ENCODE results near the gene ZNF71.

GRCh38 chr19:56562766-56563165 is 32.3 kb upstream of the ZNF71 start:
- no peak for TF ChIP-seq CTCF (IDR thresholded peaks at IDR 0.05; ENCODE audit: extremely low read depth in 1 of 2, insufficient read depth in 1 of 2, low read depth in 1 of 2, low read length in 2 of 2)
- no peak for TF ChIP-seq MYC (IDR thresholded peaks at IDR 0.05; ENCODE audit: low read depth, low read length)
- no peak for TF ChIP-seq POLR2A (IDR thresholded peaks at IDR 0.05; ENCODE audit: low read depth, low read length)
- no peak for TF ChIP-seq MAX (IDR thresholded peaks at IDR 0.05; ENCODE audit: insufficient read depth, insufficient read length)
- no peak for TF ChIP-seq EZH2 (IDR thresholded peaks at IDR 0.05; ENCODE audit: borderline replicate concordance, low read depth, low read length, severe bottlenecking)
- TF ChIP-seq POLR2AphosphoS5 (IDR thresholded peaks at IDR 0.05; ENCODE audit: insufficient read depth, low read depth, low read length), result no peak
